Measurements from ENCODE around the gene C8G. TPM values are rescaled to one million over a fixed set of nuclear protein-coding genes. Genes with fewer than 3 reads are reported as not detected.

The C8G gene
- polyA plus RNA-seq, 1 donor from 2014 or later, result not detected

- Histone ChIP-seq H3K4me3 (ENCODE audit: low read length) (no peak overlapping the region), H3K27me3 (ENCODE audit: insufficient read depth, low read depth, low read length) (peaks cover 35% of the 10 kb centered on the region), H3K9me3 (ENCODE audit: low read length) (no peaks in the 10 kb centered on the region), H3K4me2 (ENCODE audit: low read length) (no peak overlapping the region), H3K9ac (ENCODE audit: low read length) (no peak overlapping the region), H2AFZ (ENCODE audit: low read depth, low read length) (no peak overlapping the region), H3F3A (ENCODE audit: insufficient read depth, low read length, poor library complexity, severe bottlenecking) (no peaks in the 10 kb centered on the region), H3K9me2 (ENCODE audit: insufficient read depth, low read length) (no peaks in the 10 kb centered on the region), H4K20me1 (ENCODE audit: insufficient read depth) (no peaks in the 10 kb centered on the region), H3K79me2 (replicated peaks; ENCODE audit: insufficient read depth, low read length) (no peaks in the 10 kb centered on the region), H3K36me3 (ENCODE audit: insufficient read depth, low read length) (no peaks in the 10 kb centered on the region), H3K27ac (ENCODE audit: low read length) (no peak overlapping the region)
- TF ChIP-seq TAF1 (IDR thresholded peaks at IDR 0.05; ENCODE audit: low read depth), result no peak
- no peak for TF ChIP-seq REST (IDR thresholded peaks at IDR 0.05; ENCODE audit: borderline replicate concordance)
- TF ChIP-seq, protein P1, sequence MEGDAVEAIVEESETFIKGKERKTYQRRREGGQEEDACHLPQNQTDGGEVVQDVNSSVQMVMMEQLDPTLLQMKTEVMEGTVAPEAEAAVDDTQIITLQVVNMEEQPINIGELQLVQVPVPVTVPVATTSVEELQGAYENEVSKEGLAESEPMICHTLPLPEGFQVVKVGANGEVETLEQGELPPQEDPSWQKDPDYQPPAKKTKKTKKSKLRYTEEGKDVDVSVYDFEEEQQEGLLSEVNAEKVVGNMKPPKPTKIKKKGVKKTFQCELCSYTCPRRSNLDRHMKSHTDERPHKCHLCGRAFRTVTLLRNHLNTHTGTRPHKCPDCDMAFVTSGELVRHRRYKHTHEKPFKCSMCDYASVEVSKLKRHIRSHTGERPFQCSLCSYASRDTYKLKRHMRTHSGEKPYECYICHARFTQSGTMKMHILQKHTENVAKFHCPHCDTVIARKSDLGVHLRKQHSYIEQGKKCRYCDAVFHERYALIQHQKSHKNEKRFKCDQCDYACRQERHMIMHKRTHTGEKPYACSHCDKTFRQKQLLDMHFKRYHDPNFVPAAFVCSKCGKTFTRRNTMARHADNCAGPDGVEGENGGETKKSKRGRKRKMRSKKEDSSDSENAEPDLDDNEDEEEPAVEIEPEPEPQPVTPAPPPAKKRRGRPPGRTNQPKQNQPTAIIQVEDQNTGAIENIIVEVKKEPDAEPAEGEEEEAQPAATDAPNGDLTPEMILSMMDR (IDR thresholded peaks at IDR 0.05; ENCODE audit: poor library complexity, severe bottlenecking), result no peak
- TF ChIP-seq EZH2 (IDR thresholded peaks at IDR 0.05; ENCODE audit: borderline replicate concordance, insufficient read depth, low read length, poor library complexity, severe bottlenecking), result no peak
- TF ChIP-seq EP300 (conservative IDR thresholded peaks at IDR 0.05; ENCODE audit: poor library complexity, severe bottlenecking), result no peak
- TF ChIP-seq RAD21 (conservative IDR thresholded peaks at IDR 0.05), result no peak
- TF ChIP-seq POLR2AphosphoS5 (IDR thresholded peaks at IDR 0.05), result no peak
- TF ChIP-seq MXI1 (conservative IDR thresholded peaks at IDR 0.05; ENCODE audit: poor library complexity, severe bottlenecking), result no peak
- no peak for TF ChIP-seq SMC3 (conservative IDR thresholded peaks at IDR 0.05; ENCODE audit: poor library complexity)
Measured at GRCh38 chr9:136983656-136984314, 38.7 kb downstream of the C8G start.

- H4K20me1 ChIP-seq (ENCODE audit: insufficient read depth), result no peaks in the 10 kb centered on the region
- H3K4me2 ChIP-seq (ENCODE audit: low read length), result no peak overlapping the region
- no peak overlapping the region for H3K9ac ChIP-seq (ENCODE audit: low read length)
- peaks cover 35% of the 10 kb centered on the region for H3K27me3 ChIP-seq (ENCODE audit: insufficient read depth, low read depth, low read length)
- no peaks in the 10 kb centered on the region for H3F3A ChIP-seq (ENCODE audit: insufficient read depth, low read length, poor library complexity, severe bottlenecking)
- no peaks in the 10 kb centered on the region for H3K9me2 ChIP-seq (ENCODE audit: insufficient read depth, low read length)
- H3K36me3 ChIP-seq (ENCODE audit: insufficient read depth, low read length), result no peaks in the 10 kb centered on the region
- TF ChIP-seq EP300 (conservative IDR thresholded peaks at IDR 0.05; ENCODE audit: poor library complexity, severe bottlenecking) (no peak), TAF1 (IDR thresholded peaks at IDR 0.05; ENCODE audit: low read depth) (no peak), RAD21 (conservative IDR thresholded peaks at IDR 0.05) (no peak), MXI1 (conservative IDR thresholded peaks at IDR 0.05; ENCODE audit: poor library complexity, severe bottlenecking) (no peak), REST (IDR thresholded peaks at IDR 0.05; ENCODE audit: borderline replicate concordance) (no peak), SMC3 (conservative IDR thresholded peaks at IDR 0.05; ENCODE audit: poor library complexity) (no peak), EZH2 (IDR thresholded peaks at IDR 0.05; ENCODE audit: borderline replicate concordance, insufficient read depth, low read length, poor library complexity, severe bottlenecking) (no peak)
- TF ChIP-seq, protein P1 (IDR thresholded peaks at IDR 0.05; ENCODE audit: poor library complexity, severe bottlenecking), result no peak
- no peaks in the 10 kb centered on the region for H3K9me3 ChIP-seq (ENCODE audit: low read length)
- H2AFZ ChIP-seq (ENCODE audit: low read depth, low read length), result no peak overlapping the region
- no peak overlapping the region for H3K4me3 ChIP-seq (ENCODE audit: low read length)
- no peak overlapping the region for H3K27ac ChIP-seq (ENCODE audit: low read length)
- H3K79me2 ChIP-seq (replicated peaks; ENCODE audit: insufficient read depth, low read length), result no peaks in the 10 kb centered on the region
Measured at GRCh38 chr9:136984464-136985026, 39.5 kb downstream of the C8G start.
